NT2/D1 (cell line): ENCODE measurements around the gene CRYBG1.

Source experiments
- SUZ12 ChIP-seq: IDR thresholded peaks from 2 replicates; pipeline ENCODE4 v1.6.1; 2011; ENCODE audit not compliant: insufficient read length, insufficient read depth; ENCODE audit errors: extremely low read depth
- YY1 ChIP-seq: IDR thresholded peaks from 2 replicates; pipeline ENCODE4 v1.6.1; 2011; ENCODE audit not compliant: insufficient read length, insufficient read depth
- ZNF274 ChIP-seq: IDR thresholded peaks from 2 replicates; pipeline ENCODE4 v1.6.1; 2011; ENCODE audit warnings: mild to moderate bottlenecking, low read depth, low read length

GRCh38 chr6:106579281-106579680 lies 218.8 kb downstream of the CRYBG1 start:
- no peak for TF ChIP-seq ZNF274
- TF ChIP-seq SUZ12, result no peak
- TF ChIP-seq YY1, result no peak
